Activated CD8-positive, alpha-beta T cell treated with anti-CD3 and anti-CD28 coated beads for 36 hours (primary cell): ENCODE data around the gene MDM1. TPM values are rescaled to one million over a fixed set of nuclear protein-coding genes. Genes with fewer than 3 reads are reported as not detected.

Source experiments
- ATAC-seq: fragments of 200-7000 bp; cut with Tn5 transposase; one replicate; pipeline ENCODE4 v1.10.0; 2021; ENCODE audit warnings: mild to moderate bottlenecking, moderate library complexity
- CTCF ChIA-PET: fragments of 350-600 bp; sonication (Branson Sonifier 250); formaldehyde crosslinking; loops from one replicate; lab custom pipeline; 2021; ENCODE audit warnings: antibody characterized with exemption; lab: Charles Lee
- POLR2A ChIA-PET: fragments of 350-600 bp; sonication (Branson Sonifier 250); formaldehyde crosslinking; loops from one replicate; lab custom pipeline; 2021; ENCODE audit warnings: antibody characterized with exemption; lab: Charles Lee
- DNase-seq: peaks from one replicate; pipeline ENCODE4 v3.0.0-alpha.2; 2020
- H3K27ac Mint-ChIP-seq: one replicate; pipeline ENCODE4 v1.8.0; 2021; ENCODE audit warnings: mild to moderate bottlenecking, mixed read lengths
- H3K27me3 Mint-ChIP-seq: one replicate; pipeline ENCODE4 v1.8.0; 2021; ENCODE audit warnings: mixed read lengths
- H3K36me3 Mint-ChIP-seq: one replicate; pipeline ENCODE4 v1.8.0; 2021; ENCODE audit warnings: low read depth, mixed read lengths
- H3K4me1 Mint-ChIP-seq: one replicate; pipeline ENCODE4 v1.8.0; 2021; ENCODE audit warnings: low read depth, mixed read lengths
- H3K4me3 Mint-ChIP-seq: one replicate; pipeline ENCODE4 v1.8.0; 2021; ENCODE audit warnings: mild to moderate bottlenecking, moderate library complexity, mixed read lengths
- H3K9me3 Mint-ChIP-seq: one replicate; pipeline ENCODE4 v1.8.0; 2021; ENCODE audit warnings: mixed read lengths
- intact Hi-C: fragments of 100-400 bp; cut with micrococcal nuclease; formaldehyde crosslinking; loops from one replicate; pipeline ENCODE4 v1.10.0; 2022
- total RNA-seq, 2 experiments: library from RNA; stranded (reverse); gene quantifications; one replicate each; pipeline ENCODE4 v1.2.3, GENCODE V29; 2021
- TF ChIP-seq, protein P1 (sequence below): fragments of 200-600 bp; IDR thresholded peaks from one replicate; pipeline ENCODE4 v1.8.0; 2022; ENCODE audit warnings: antibody characterized with exemption, mild to moderate bottlenecking

Gene MDM1
- total RNA-seq, 2 experiments from 2014 or later = 15.4 to 17.9 TPM

- no peak overlapping the region for H3K4me3 Mint-ChIP-seq
- ChIA-PET CTCF (no interaction called here), POLR2A (no interaction called here)
- peaks cover under 1% of the 10 kb centered on the region for H3K4me1 Mint-ChIP-seq
- H3K27me3 Mint-ChIP-seq = no peaks in the 10 kb centered on the region
- DNase-seq (no peak), ATAC-seq (no peak)
- no peak overlapping the region for H3K27ac Mint-ChIP-seq
- no peaks in the 10 kb centered on the region for H3K9me3 Mint-ChIP-seq
- TF ChIP-seq, protein P1, sequence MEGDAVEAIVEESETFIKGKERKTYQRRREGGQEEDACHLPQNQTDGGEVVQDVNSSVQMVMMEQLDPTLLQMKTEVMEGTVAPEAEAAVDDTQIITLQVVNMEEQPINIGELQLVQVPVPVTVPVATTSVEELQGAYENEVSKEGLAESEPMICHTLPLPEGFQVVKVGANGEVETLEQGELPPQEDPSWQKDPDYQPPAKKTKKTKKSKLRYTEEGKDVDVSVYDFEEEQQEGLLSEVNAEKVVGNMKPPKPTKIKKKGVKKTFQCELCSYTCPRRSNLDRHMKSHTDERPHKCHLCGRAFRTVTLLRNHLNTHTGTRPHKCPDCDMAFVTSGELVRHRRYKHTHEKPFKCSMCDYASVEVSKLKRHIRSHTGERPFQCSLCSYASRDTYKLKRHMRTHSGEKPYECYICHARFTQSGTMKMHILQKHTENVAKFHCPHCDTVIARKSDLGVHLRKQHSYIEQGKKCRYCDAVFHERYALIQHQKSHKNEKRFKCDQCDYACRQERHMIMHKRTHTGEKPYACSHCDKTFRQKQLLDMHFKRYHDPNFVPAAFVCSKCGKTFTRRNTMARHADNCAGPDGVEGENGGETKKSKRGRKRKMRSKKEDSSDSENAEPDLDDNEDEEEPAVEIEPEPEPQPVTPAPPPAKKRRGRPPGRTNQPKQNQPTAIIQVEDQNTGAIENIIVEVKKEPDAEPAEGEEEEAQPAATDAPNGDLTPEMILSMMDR = no peak
- intact Hi-C loops = no loop called here
- no peaks in the 10 kb centered on the region for H3K36me3 Mint-ChIP-seq
These were observed 19.9 kb upstream of the MDM1 start for GRCh38 chr12:68352067-68352466.

DNA sequence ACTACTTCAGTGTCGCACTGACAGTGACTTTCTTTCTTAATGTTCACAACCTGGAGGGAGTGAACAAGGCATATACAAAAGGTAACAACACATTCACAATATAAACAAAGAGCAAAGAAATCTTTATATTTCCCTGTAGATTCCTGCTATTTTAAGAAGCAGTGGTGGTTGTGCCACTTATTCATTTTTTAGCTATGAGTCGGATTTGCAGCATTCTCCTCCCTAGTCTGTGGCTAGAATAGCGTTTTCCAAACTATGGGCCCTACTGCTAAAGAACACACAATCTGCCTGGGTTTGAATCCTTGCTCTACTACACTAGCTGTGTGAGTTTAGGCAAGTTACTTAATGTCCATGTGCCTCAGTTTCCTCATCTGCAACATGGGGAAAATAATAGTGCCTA is 18.6 kb upstream of the MDM1 start:
- POLR2A ChIA-PET = no interaction called here
- TF ChIP-seq, protein P1 = no peak
- Mint-ChIP-seq H3K27me3 (no peaks in the 10 kb centered on the region), H3K36me3 (no peaks in the 10 kb centered on the region), H3K9me3 (no peaks in the 10 kb centered on the region), H3K27ac (no peak overlapping the region), H3K4me1 (peaks cover 8% of the 10 kb centered on the region), H3K4me3 (no peak overlapping the region)
- ATAC-seq (no peak), DNase-seq (no peak)
- CTCF ChIA-PET = interaction anchor here (1.2 to 1.3 kb wide), 2 partner anchors 9 to 31 kb away, joined by 3 to 4 read pairs; no protein-coding TSS in a partner anchor
- intact Hi-C loops = no loop called here

DNA sequence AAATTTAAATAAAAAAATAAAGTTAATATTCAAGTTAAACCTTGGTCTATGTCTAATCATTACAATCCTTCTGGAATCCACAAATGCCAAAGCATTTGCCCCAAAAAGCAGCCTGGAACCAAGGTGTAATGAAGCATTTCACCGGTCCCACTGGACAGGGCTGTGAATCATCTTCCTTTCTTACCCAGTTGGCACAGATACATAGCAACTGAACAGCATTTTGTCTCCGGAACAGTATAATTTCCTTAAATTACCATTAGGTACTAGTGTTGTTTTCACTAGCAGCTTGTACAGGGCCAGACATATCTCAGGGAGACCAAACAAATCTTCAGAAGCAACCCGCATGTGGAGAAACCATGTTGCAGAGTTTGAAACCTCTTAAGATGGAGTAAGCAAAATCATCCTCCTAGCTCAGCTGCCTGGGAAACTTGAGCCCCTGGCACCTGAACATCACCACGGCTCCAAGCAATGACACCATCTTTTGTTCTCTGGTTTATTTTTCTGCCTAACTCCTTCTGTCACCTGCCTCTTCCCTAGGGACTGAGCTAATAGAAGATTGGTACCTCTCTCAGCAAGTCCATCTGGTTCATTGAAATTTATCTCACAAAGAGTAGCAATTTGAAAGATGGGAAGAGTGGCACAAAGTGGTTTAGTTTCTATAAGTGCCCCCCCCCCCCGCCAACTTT is 17.9 kb upstream of the MDM1 start:
- intact Hi-C loops = no loop called here
- ATAC-seq = no peak
- ChIA-PET POLR2A (interaction anchor here (0.8 kb wide), 1 partner anchor 260 kb away, joined by 4 read pairs; the partner anchor contains the start of gene RAP1B), CTCF (interaction anchor here (1.2 to 2.2 kb wide), 4 partner anchors 9 to 33 kb away, joined by 3 to 5 read pairs (median 4); no protein-coding TSS in a partner anchor)
- Mint-ChIP-seq H3K4me3 (no peak overlapping the region), H3K4me1 (peaks cover 11% of the 10 kb centered on the region), H3K27me3 (no peaks in the 10 kb centered on the region), H3K27ac (no peak overlapping the region), H3K36me3 (no peaks in the 10 kb centered on the region), H3K9me3 (no peaks in the 10 kb centered on the region)
- TF ChIP-seq, protein P1 = no peak
- DNase-seq = no peak

- H3K4me1 Mint-ChIP-seq = peaks cover 11% of the 10 kb centered on the region
- intact Hi-C loops = no loop called here
- TF ChIP-seq, protein P1 = no peak
- ChIA-PET POLR2A (no interaction called here), CTCF (interaction anchor here (0.6 to 2.2 kb wide), 4 partner anchors 10 to 120 kb away, joined by 3 to 5 read pairs (median 4); no protein-coding TSS in a partner anchor)
- H3K27ac Mint-ChIP-seq = no peak overlapping the region
- no peaks in the 10 kb centered on the region for H3K36me3 Mint-ChIP-seq
- no peaks in the 10 kb centered on the region for H3K9me3 Mint-ChIP-seq
- no peak for DNase-seq
- no peak overlapping the region for H3K4me3 Mint-ChIP-seq
- no peak for ATAC-seq
- no peaks in the 10 kb centered on the region for H3K27me3 Mint-ChIP-seq
These were observed 17.1 kb upstream of the MDM1 start for GRCh38 chr12:68349220-68349621.

DNA sequence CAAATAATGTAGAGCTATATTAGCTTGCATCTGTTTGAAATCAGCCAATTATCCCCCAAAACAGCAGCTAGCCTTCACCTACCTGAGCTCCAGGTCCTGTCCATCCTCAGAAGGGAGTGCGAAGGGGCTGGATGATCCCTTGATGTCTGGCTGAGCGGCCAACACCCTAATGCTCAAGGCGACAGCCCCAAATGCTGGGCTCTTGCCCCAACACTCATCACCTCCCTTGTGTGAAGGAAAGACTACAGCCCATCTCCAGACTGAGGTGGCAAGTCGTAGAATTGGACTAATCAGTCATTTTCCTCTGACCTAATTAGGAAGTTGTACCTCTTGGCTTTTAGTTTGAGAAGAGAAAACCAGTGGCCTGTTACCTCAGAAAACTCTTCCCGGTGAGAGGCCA is 16.3 kb upstream of the MDM1 start:
- H3K4me1 Mint-ChIP-seq = peaks cover 11% of the 10 kb centered on the region
- intact Hi-C loops = no loop called here
- no peaks in the 10 kb centered on the region for H3K36me3 Mint-ChIP-seq
- H3K4me3 Mint-ChIP-seq = no peak overlapping the region
- TF ChIP-seq, protein P1 = no peak
- no peaks in the 10 kb centered on the region for H3K9me3 Mint-ChIP-seq
- ChIA-PET POLR2A (interaction anchor here (0.7 to 1.4 kb wide), 2 partner anchors 8 to 12 kb away, joined by 4 to 5 read pairs; no protein-coding TSS in a partner anchor), CTCF (interaction anchor here (1.3 to 2.2 kb wide), 3 partner anchors 8 to 12 kb away, joined by 5 to 8 read pairs (median 5); no protein-coding TSS in a partner anchor)
- no peak overlapping the region for H3K27ac Mint-ChIP-seq
- no peak for DNase-seq
- ATAC-seq = no peak
- H3K27me3 Mint-ChIP-seq = no peaks in the 10 kb centered on the region
